H1 (cell line): ENCODE measurements around the gene TOMT. TPM values are rescaled to one million over a fixed set of nuclear protein-coding genes. Genes with fewer than 3 reads are reported as not detected.

Experiments
- CTCF ChIA-PET: fragments of 300-600 bp; sonication (Branson Sonifier 250); formaldehyde crosslinking; loops from one replicate; lab custom pipeline; 2021; ENCODE audit not compliant: partially characterized antibody; lab: Charles Lee
- POLR2A ChIA-PET: fragments of 300-600 bp; sonication (Branson Sonifier 250); formaldehyde crosslinking; loops from one replicate; lab custom pipeline; 2021; ENCODE audit warnings: inconsistent platforms; ENCODE audit not compliant: partially characterized antibody; lab: Charles Lee
- DNase-seq, 2 experiments: peaks; one replicate each; pipeline versions ENCODE4 v3.0.0 to v3.0.0-alpha.2; 2010 to 2022; ENCODE audit warnings: low spot score in 2 of 2, low read depth in 1 of 2, mixed read lengths in 1 of 2
- FAIRE-seq: peaks from 2 replicates; lab custom pipeline; 2011; peaks lifted over from hg19 to GRCh38; lab: Jason Lieb, UNC
- H2AFZ ChIP-seq: 2 replicates; pipeline ENCODE4 v1.8.1; 2012; ENCODE audit warnings: low read length, inconsistent platforms
- H2AK5ac ChIP-seq: 2 replicates; pipeline ENCODE4 v1.6.1; 2013; ENCODE audit warnings: low read depth, low read length
- H2BK120ac ChIP-seq: replicated peaks from 2 replicates; pipeline ENCODE3; 2013; ENCODE audit warnings: low read depth, low read length, inconsistent platforms
- H2BK12ac ChIP-seq: 2 replicates; pipeline ENCODE4 v1.6.1; 2013; ENCODE audit warnings: low read depth, low read length
- H2BK15ac ChIP-seq: 2 replicates; pipeline ENCODE4 v1.6.1; 2013; ENCODE audit warnings: low read length
- H2BK20ac ChIP-seq: 2 replicates; pipeline ENCODE4 v1.6.1; 2013; ENCODE audit warnings: low read length
- H2BK5ac ChIP-seq: 2 replicates; pipeline ENCODE4 v1.6.1; 2013; ENCODE audit warnings: low read depth, low read length
- H3K14ac ChIP-seq: 2 replicates; pipeline ENCODE4 v1.6.1; 2013; ENCODE audit warnings: inconsistent platforms; ENCODE audit not compliant: insufficient read length
- H3K18ac ChIP-seq: 2 replicates; pipeline ENCODE4 v1.6.1; 2013; ENCODE audit warnings: low read length; ENCODE audit errors: extremely low read depth
- H3K23ac ChIP-seq: 2 replicates; pipeline ENCODE4 v1.6.1; 2013; ENCODE audit warnings: inconsistent platforms; ENCODE audit not compliant: insufficient read length
- H3K23me2 ChIP-seq: 2 replicates; pipeline ENCODE4 v1.6.1; 2013; ENCODE audit warnings: low read depth, low read length
- H3K27ac ChIP-seq: 2 replicates; pipeline ENCODE4 v1.6.1; 2011; ENCODE audit warnings: low read depth, low read length, inconsistent platforms
- H3K27me3 ChIP-seq, 4 experiments: replicated peaks in 1 of 4; 1 replicate in 1 of 4; 2 replicates in 3 of 4; pipeline versions ENCODE4 v1.6.1 to v1.8.1; 2011 to 2013; ENCODE audit warnings: low read length in 3 of 4, mild to moderate bottlenecking in 3 of 4, inconsistent platforms in 2 of 4, mixed read lengths in 2 of 4, moderate library complexity in 1 of 4; ENCODE audit not compliant: control insufficient read depth in 3 of 4, insufficient read depth in 3 of 4; ENCODE audit errors: extremely low read depth in 1 of 4
- H3K36me3 ChIP-seq, 4 experiments: 2 replicates each; pipeline versions ENCODE4 v1.6.1 to v1.8.1; 2011 to 2013; ENCODE audit warnings: mild to moderate bottlenecking in 4 of 4, low read length in 3 of 4, moderate library complexity in 2 of 4, control low read depth in 1 of 4, inconsistent platforms in 1 of 4; ENCODE audit not compliant: insufficient read depth in 4 of 4, control insufficient read depth in 2 of 4
- H3K4ac ChIP-seq: replicated peaks from 2 replicates; pipeline ENCODE3; 2013; ENCODE audit warnings: low read length, low read depth, mixed read lengths, inconsistent platforms; ENCODE audit not compliant: insufficient read length
- H3K4me1 ChIP-seq, 4 experiments: replicated peaks in 1 of 4; 1 replicate in 1 of 4; 2 replicates in 3 of 4; pipeline versions ENCODE4 v1.6.1 to v1.8.1; 2011 to 2013; ENCODE audit warnings: low read length in 3 of 4, inconsistent platforms in 2 of 4, mixed read lengths in 1 of 4; ENCODE audit not compliant: insufficient read depth in 4 of 4, control insufficient read depth in 3 of 4
- H3K4me2 ChIP-seq, 2 experiments: 2 replicates each; pipeline versions ENCODE4 v1.6.1 to v1.8.1; 2011 to 2013; ENCODE audit warnings: low read depth in 2 of 2, low read length in 2 of 2, control low read depth in 1 of 2, inconsistent platforms in 1 of 2, mild to moderate bottlenecking in 1 of 2; ENCODE audit not compliant: insufficient read depth in 1 of 2
- H3K4me3 ChIP-seq, 4 experiments: fragments of 200-600, 300-600 bp in 1 of 4; sonication (generic), shearing (Covaris generic), sonication (Bioruptor Twin) in 1 of 4; 2 replicates each; pipeline versions ENCODE4 v1.5.1 to v1.8.1; 2011 to 2016; ENCODE audit warnings: low read length in 4 of 4, low read depth in 3 of 4, control low read depth in 2 of 4, inconsistent platforms in 2 of 4, mild to moderate bottlenecking in 2 of 4, mixed read lengths in 1 of 4, moderate library complexity in 1 of 4; ENCODE audit not compliant: insufficient read depth in 2 of 4; ENCODE audit errors: extremely low read depth in 1 of 4
- H3K56ac ChIP-seq: replicated peaks from 2 replicates; pipeline ENCODE3; 2013; ENCODE audit warnings: low read depth, mild to moderate bottlenecking, mixed read lengths, low read length, inconsistent platforms; ENCODE audit not compliant: insufficient read length
- H3K79me1 ChIP-seq: 2 replicates; pipeline ENCODE4 v1.6.1; 2013; ENCODE audit warnings: low read depth, low read length, control low read depth
- H3K79me2 ChIP-seq, 2 experiments: 2 replicates each; pipeline versions ENCODE4 v1.6.1 to v1.8.1; 2012 to 2013; ENCODE audit warnings: low read length in 2 of 2, mild to moderate bottlenecking in 2 of 2, inconsistent platforms in 1 of 2; ENCODE audit not compliant: insufficient read depth in 2 of 2, control insufficient read depth in 1 of 2
- H3K9ac ChIP-seq, 4 experiments: replicated peaks in 1 of 4; 1 replicate in 1 of 4; 2 replicates in 3 of 4; pipeline versions ENCODE4 v1.6.1 to v1.8.1; 2011 to 2013; ENCODE audit warnings: low read depth in 3 of 4, low read length in 3 of 4, control low read depth in 2 of 4, mild to moderate bottlenecking in 2 of 4, moderate library complexity in 2 of 4, inconsistent platforms in 1 of 4; ENCODE audit errors: extremely low read depth in 1 of 4
- H3K9me3 ChIP-seq, 2 experiments: 2 replicates each; pipeline versions ENCODE4 v1.6.1 to v1.8.1; 2012 to 2013; ENCODE audit warnings: mild to moderate bottlenecking in 2 of 2, moderate library complexity in 2 of 2, control low read depth in 1 of 2, inconsistent platforms in 1 of 2, low read depth in 1 of 2, low read length in 1 of 2, mixed read lengths in 1 of 2; ENCODE audit not compliant: insufficient read depth in 2 of 2
- H4K20me1 ChIP-seq, 2 experiments: replicated peaks in 1 of 2; 2 replicates each; pipeline versions ENCODE3 to v1.8.1; 2011 to 2013; ENCODE audit warnings: inconsistent platforms in 2 of 2, low read length in 2 of 2, mild to moderate bottlenecking in 1 of 2; ENCODE audit not compliant: insufficient read depth in 2 of 2, control insufficient read depth in 1 of 2
- H4K5ac ChIP-seq: 2 replicates; pipeline ENCODE4 v1.6.1; 2013; ENCODE audit warnings: low read length, low read depth, mixed read lengths, inconsistent platforms; ENCODE audit not compliant: insufficient read length
- H4K8ac ChIP-seq: 2 replicates; pipeline ENCODE4 v1.8.0; 2013; ENCODE audit warnings: mild to moderate bottlenecking, moderate library complexity, low read length, inconsistent platforms; ENCODE audit not compliant: insufficient read depth; ENCODE audit errors: extremely low read depth
- H4K91ac ChIP-seq: replicated peaks from 2 replicates; pipeline ENCODE3; 2013; ENCODE audit warnings: low read length, mixed read lengths, inconsistent platforms; ENCODE audit not compliant: insufficient read length
- BRCA1 ChIP-seq: IDR thresholded peaks from 2 replicates; pipeline ENCODE4 v1.6.1; 2012; ENCODE audit warnings: low read depth, low read length, improper control_type of control experiment
- CREB1 ChIP-seq: IDR thresholded peaks from 2 replicates; pipeline ENCODE4 v1.6.1; 2012; ENCODE audit warnings: inconsistent platforms
- EGR1 ChIP-seq: IDR thresholded peaks from 2 replicates; pipeline ENCODE4 v1.6.1; 2011; ENCODE audit warnings: low read depth, low read length, borderline replicate concordance
- FOSL1 ChIP-seq: IDR thresholded peaks from 2 replicates; pipeline ENCODE4 v1.6.1; 2011; ENCODE audit warnings: mild to moderate bottlenecking, low read depth, low read length, moderate library complexity; ENCODE audit not compliant: insufficient read depth
- HDAC6 ChIP-seq: IDR thresholded peaks from one replicate; pipeline ENCODE4 v1.7.1; 2012; ENCODE audit warnings: low read depth, mild to moderate bottlenecking, inconsistent platforms, low read length, moderate library complexity
- JUN ChIP-seq: IDR thresholded peaks from 2 replicates; pipeline ENCODE4 v1.6.1; 2011; ENCODE audit warnings: low read depth, mild to moderate bottlenecking, improper control_type of control experiment, low read length
- POLR2A ChIP-seq, 2 experiments: IDR thresholded peaks; 1 replicate in 1 of 2; 2 replicates in 1 of 2; pipeline ENCODE4 v1.6.1; 2011; ENCODE audit warnings: low read depth in 2 of 2, low read length in 2 of 2, mild to moderate bottlenecking in 2 of 2; ENCODE audit errors: control extremely low read depth in 1 of 2
- RBBP5 ChIP-seq: IDR thresholded peaks from 2 replicates; pipeline ENCODE4 v1.7.1; 2012; ENCODE audit warnings: low read depth, mild to moderate bottlenecking, inconsistent platforms, low read length, moderate library complexity, borderline replicate concordance
- RXRA ChIP-seq: IDR thresholded peaks from 2 replicates; pipeline ENCODE4 v1.6.1; 2011; ENCODE audit warnings: low read depth, mild to moderate bottlenecking, low read length, moderate library complexity; ENCODE audit not compliant: insufficient read depth
- SP1 ChIP-seq: IDR thresholded peaks from 2 replicates; pipeline ENCODE4 v1.6.1; 2011; ENCODE audit warnings: low read depth, low read length
- SP4 ChIP-seq: IDR thresholded peaks from 2 replicates; pipeline ENCODE4 v1.6.1; 2012; ENCODE audit warnings: low read length, inconsistent platforms
- SUZ12 ChIP-seq: fragments of 200-600 bp; sonication (generic); IDR thresholded peaks from 2 replicates; pipeline ENCODE4 v1.6.1; 2012; ENCODE audit warnings: mild to moderate bottlenecking, inconsistent platforms, low read length, moderate library complexity, mixed read lengths
- ZNF274 ChIP-seq: IDR thresholded peaks from 2 replicates; pipeline ENCODE4 v1.7.0; 2012; ENCODE audit warnings: low read length, borderline replicate concordance; ENCODE audit errors: extremely low read depth
- WGBS, 2 experiments: shearing (Covaris generic) in 1 of 2; methylation state at CpG; one replicate each; pipeline versions ENCODE4 v1.1.6 to v1.1.7; 2013 to 2015; ENCODE audit warnings: low lambda C conversion rate in 2 of 2, mixed read lengths in 2 of 2, inconsistent platforms in 1 of 2, low coverage in 1 of 2, missing lambda C conversion rate in 1 of 2; ENCODE audit not compliant: insufficient replicate concordance in 2 of 2, insufficient coverage in 1 of 2, insufficient read length in 1 of 2; ENCODE audit errors: extremely low coverage in 1 of 2, missing lambda C conversion rate in 1 of 2; 5-methylcytosine and 5-hydroxymethylcytosine counted together
- polyA plus RNA-seq, 7 experiments: library from polyadenylated mRNA; depleted of rRNA in 3 of 7; stranded (reverse) in 5 of 7; unstranded in 2 of 7; fragments of >200 nt in 5 of 7; fragments of 200-250 nt in 2 of 7; gene quantifications; 1 replicate in 5 of 7; 2 replicates in 1 of 7; 4 replicates in 1 of 7; pipeline versions ENCODE4 v1.2.1 to v1.2.3, GENCODE V29; 2011 to 2013; ENCODE audit warnings: missing spikeins in 2 of 7, mixed read lengths in 2 of 7
- total RNA-seq: library from RNA; stranded (reverse); fragmentation: NEBNext Ultra II Directional; extraction: Animal tissue kit (Norgen Biotek cat#: 25700); gene quantifications from 2 replicates; pipeline ENCODE4 v1.2.1, GENCODE V29; 2021

TOMT gene
- total and polyA plus RNA-seq, 2 of the 8 experiments (the other 6 are each of a cell fraction or from before 2014, with no cell fraction given), result 0.11 TPM; not detected in 1

GRCh38 chr11:72154816-72155215 lies 49.1 kb downstream of the TOMT start:
- Histone ChIP-seq H4K20me1 (no peaks in the 10 kb centered on the region), H4K8ac (no peak overlapping the region), H3K23ac (no peak overlapping the region), H3K79me2 (no peaks in the 10 kb centered on the region), H2BK20ac (no peak overlapping the region), H3K4me2 (no peak overlapping the region), H3K56ac (no peak overlapping the region), H2BK15ac (no peak overlapping the region), H2BK120ac (no peak overlapping the region), H3K36me3 (no peaks in the 10 kb centered on the region), H2AFZ (no peak overlapping the region), H3K9me3 (no peaks in the 10 kb centered on the region), H2BK5ac (no peak overlapping the region), H2AK5ac (no peak overlapping the region), H3K4ac (no peak overlapping the region), H3K4me1 (no peaks in the 10 kb centered on the region), H3K4me3 (no peak overlapping the region), H3K14ac (no peak overlapping the region), H3K27ac (no peak overlapping the region), H3K79me1 (no peaks in the 10 kb centered on the region), H3K23me2 (no peaks in the 10 kb centered on the region; the same call in 1 of the 2 replicates), H3K9ac (no peak overlapping the region), H3K27me3 (no peaks in the 10 kb centered on the region), H2BK12ac (no peak overlapping the region), H4K5ac (no peak overlapping the region), H4K91ac (no peak overlapping the region), H3K18ac (no peak overlapping the region)
- WGBS, 2 experiments, result 91% methylated on average over 3 of the region's 3 CpGs; no CpG with 5 or more reads in 1 of the 2 experiments
- TF ChIP-seq RXRA (no peak), JUN (no peak), SP1 (no peak), SUZ12 (no peak), ZNF274 (no peak), HDAC6 (no peak), BRCA1 (no peak), RBBP5 (no peak), EGR1 (no peak), FOSL1 (no peak), CREB1 (no peak), POLR2A (IDR thresholded peaks at IDR 0.05; ENCODE audit: control extremely low read depth in 1 of 2, low read depth in 2 of 2, low read length in 2 of 2) (no peak), SP4 (no peak)
- POLR2A ChIA-PET, result interaction anchor here (0.6 kb wide), 1 partner anchor 1630 kb away, joined by 4 read pairs; no protein-coding TSS in a partner anchor
- FAIRE-seq (no peak), DNase-seq (no peak)
- CTCF ChIA-PET, result interaction anchor here (0.6 to 10.4 kb wide), 7 partner anchors 11 to 343 kb away, joined by 3 to 71 read pairs (median 3); no protein-coding TSS in a partner anchor
